H1 (cell line): ENCODE data around the gene NABP1. TPM values are rescaled to one million over a fixed set of nuclear protein-coding genes. Genes with fewer than 3 reads are reported as not detected.

Experiments used
- CTCF ChIA-PET: fragments of 300-600 bp; sonication (Branson Sonifier 250); formaldehyde crosslinking; loops from one replicate; lab custom pipeline; 2021; ENCODE audit not compliant: partially characterized antibody; lab: Charles Lee
- POLR2A ChIA-PET: fragments of 300-600 bp; sonication (Branson Sonifier 250); formaldehyde crosslinking; loops from one replicate; lab custom pipeline; 2021; ENCODE audit warnings: inconsistent platforms; ENCODE audit not compliant: partially characterized antibody; lab: Charles Lee
- DNase-seq, 2 experiments: peaks; one replicate each; pipeline versions ENCODE4 v3.0.0 to v3.0.0-alpha.2; 2010 to 2022; ENCODE audit warnings: low spot score in 2 of 2, low read depth in 1 of 2, mixed read lengths in 1 of 2
- FAIRE-seq: peaks from 2 replicates; lab custom pipeline; 2011; peaks lifted over from hg19 to GRCh38; lab: Jason Lieb, UNC
- H2AFZ ChIP-seq: 2 replicates; pipeline ENCODE4 v1.8.1; 2012; ENCODE audit warnings: low read length, inconsistent platforms
- H2AK5ac ChIP-seq: 2 replicates; pipeline ENCODE4 v1.6.1; 2013; ENCODE audit warnings: low read depth, low read length
- H2BK120ac ChIP-seq: replicated peaks from 2 replicates; pipeline ENCODE3; 2013; ENCODE audit warnings: low read depth, low read length, inconsistent platforms
- H2BK12ac ChIP-seq: 2 replicates; pipeline ENCODE4 v1.6.1; 2013; ENCODE audit warnings: low read depth, low read length
- H2BK15ac ChIP-seq: 2 replicates; pipeline ENCODE4 v1.6.1; 2013; ENCODE audit warnings: low read length
- H2BK20ac ChIP-seq: 2 replicates; pipeline ENCODE4 v1.6.1; 2013; ENCODE audit warnings: low read length
- H2BK5ac ChIP-seq: 2 replicates; pipeline ENCODE4 v1.6.1; 2013; ENCODE audit warnings: low read depth, low read length
- H3K14ac ChIP-seq: 2 replicates; pipeline ENCODE4 v1.6.1; 2013; ENCODE audit warnings: inconsistent platforms; ENCODE audit not compliant: insufficient read length
- H3K18ac ChIP-seq: 2 replicates; pipeline ENCODE4 v1.6.1; 2013; ENCODE audit warnings: low read length; ENCODE audit errors: extremely low read depth
- H3K23ac ChIP-seq: 2 replicates; pipeline ENCODE4 v1.6.1; 2013; ENCODE audit warnings: inconsistent platforms; ENCODE audit not compliant: insufficient read length
- H3K23me2 ChIP-seq: 2 replicates; pipeline ENCODE4 v1.6.1; 2013; ENCODE audit warnings: low read depth, low read length
- H3K27ac ChIP-seq: 2 replicates; pipeline ENCODE4 v1.6.1; 2011; ENCODE audit warnings: low read depth, low read length, inconsistent platforms
- H3K27me3 ChIP-seq, 4 experiments: replicated peaks in 1 of 4; 1 replicate in 1 of 4; 2 replicates in 3 of 4; pipeline versions ENCODE4 v1.6.1 to v1.8.1; 2011 to 2013; ENCODE audit warnings: low read length in 3 of 4, mild to moderate bottlenecking in 3 of 4, inconsistent platforms in 2 of 4, mixed read lengths in 2 of 4, moderate library complexity in 1 of 4; ENCODE audit not compliant: control insufficient read depth in 3 of 4, insufficient read depth in 3 of 4; ENCODE audit errors: extremely low read depth in 1 of 4
- H3K36me3 ChIP-seq, 4 experiments: 2 replicates each; pipeline versions ENCODE4 v1.6.1 to v1.8.1; 2011 to 2013; ENCODE audit warnings: mild to moderate bottlenecking in 4 of 4, low read length in 3 of 4, moderate library complexity in 2 of 4, control low read depth in 1 of 4, inconsistent platforms in 1 of 4; ENCODE audit not compliant: insufficient read depth in 4 of 4, control insufficient read depth in 2 of 4
- H3K4ac ChIP-seq: replicated peaks from 2 replicates; pipeline ENCODE3; 2013; ENCODE audit warnings: low read length, low read depth, mixed read lengths, inconsistent platforms; ENCODE audit not compliant: insufficient read length
- H3K4me1 ChIP-seq, 4 experiments: replicated peaks in 1 of 4; 1 replicate in 1 of 4; 2 replicates in 3 of 4; pipeline versions ENCODE4 v1.6.1 to v1.8.1; 2011 to 2013; ENCODE audit warnings: low read length in 3 of 4, inconsistent platforms in 2 of 4, mixed read lengths in 1 of 4; ENCODE audit not compliant: insufficient read depth in 4 of 4, control insufficient read depth in 3 of 4
- H3K4me2 ChIP-seq, 2 experiments: 2 replicates each; pipeline versions ENCODE4 v1.6.1 to v1.8.1; 2011 to 2013; ENCODE audit warnings: low read depth in 2 of 2, low read length in 2 of 2, control low read depth in 1 of 2, inconsistent platforms in 1 of 2, mild to moderate bottlenecking in 1 of 2; ENCODE audit not compliant: insufficient read depth in 1 of 2
- H3K4me3 ChIP-seq, 4 experiments: fragments of 200-600, 300-600 bp in 1 of 4; sonication (generic), shearing (Covaris generic), sonication (Bioruptor Twin) in 1 of 4; 2 replicates each; pipeline versions ENCODE4 v1.5.1 to v1.8.1; 2011 to 2016; ENCODE audit warnings: low read length in 4 of 4, low read depth in 3 of 4, control low read depth in 2 of 4, inconsistent platforms in 2 of 4, mild to moderate bottlenecking in 2 of 4, mixed read lengths in 1 of 4, moderate library complexity in 1 of 4; ENCODE audit not compliant: insufficient read depth in 2 of 4; ENCODE audit errors: extremely low read depth in 1 of 4
- H3K56ac ChIP-seq: replicated peaks from 2 replicates; pipeline ENCODE3; 2013; ENCODE audit warnings: low read depth, mild to moderate bottlenecking, mixed read lengths, low read length, inconsistent platforms; ENCODE audit not compliant: insufficient read length
- H3K79me1 ChIP-seq: 2 replicates; pipeline ENCODE4 v1.6.1; 2013; ENCODE audit warnings: low read depth, low read length, control low read depth
- H3K79me2 ChIP-seq, 2 experiments: 2 replicates each; pipeline versions ENCODE4 v1.6.1 to v1.8.1; 2012 to 2013; ENCODE audit warnings: low read length in 2 of 2, mild to moderate bottlenecking in 2 of 2, inconsistent platforms in 1 of 2; ENCODE audit not compliant: insufficient read depth in 2 of 2, control insufficient read depth in 1 of 2
- H3K9ac ChIP-seq, 4 experiments: replicated peaks in 1 of 4; 1 replicate in 1 of 4; 2 replicates in 3 of 4; pipeline versions ENCODE4 v1.6.1 to v1.8.1; 2011 to 2013; ENCODE audit warnings: low read depth in 3 of 4, low read length in 3 of 4, control low read depth in 2 of 4, mild to moderate bottlenecking in 2 of 4, moderate library complexity in 2 of 4, inconsistent platforms in 1 of 4; ENCODE audit errors: extremely low read depth in 1 of 4
- H3K9me3 ChIP-seq, 2 experiments: 2 replicates each; pipeline versions ENCODE4 v1.6.1 to v1.8.1; 2012 to 2013; ENCODE audit warnings: mild to moderate bottlenecking in 2 of 2, moderate library complexity in 2 of 2, control low read depth in 1 of 2, inconsistent platforms in 1 of 2, low read depth in 1 of 2, low read length in 1 of 2, mixed read lengths in 1 of 2; ENCODE audit not compliant: insufficient read depth in 2 of 2
- H4K20me1 ChIP-seq, 2 experiments: replicated peaks in 1 of 2; 2 replicates each; pipeline versions ENCODE3 to v1.8.1; 2011 to 2013; ENCODE audit warnings: inconsistent platforms in 2 of 2, low read length in 2 of 2, mild to moderate bottlenecking in 1 of 2; ENCODE audit not compliant: insufficient read depth in 2 of 2, control insufficient read depth in 1 of 2
- H4K5ac ChIP-seq: 2 replicates; pipeline ENCODE4 v1.6.1; 2013; ENCODE audit warnings: low read length, low read depth, mixed read lengths, inconsistent platforms; ENCODE audit not compliant: insufficient read length
- H4K8ac ChIP-seq: 2 replicates; pipeline ENCODE4 v1.8.0; 2013; ENCODE audit warnings: mild to moderate bottlenecking, moderate library complexity, low read length, inconsistent platforms; ENCODE audit not compliant: insufficient read depth; ENCODE audit errors: extremely low read depth
- H4K91ac ChIP-seq: replicated peaks from 2 replicates; pipeline ENCODE3; 2013; ENCODE audit warnings: low read length, mixed read lengths, inconsistent platforms; ENCODE audit not compliant: insufficient read length
- SIN3A ChIP-seq, 2 experiments: IDR thresholded peaks in 1 of 2; conservative IDR thresholded peaks in 1 of 2; 2 replicates each; pipeline ENCODE4 v1.6.1; 2011 to 2012; ENCODE audit warnings: low read length in 2 of 2, improper control_type of control experiment in 1 of 2, low read depth in 1 of 2, mild to moderate bottlenecking in 1 of 2
- polyA plus RNA-seq, 7 experiments: library from polyadenylated mRNA; depleted of rRNA in 3 of 7; stranded (reverse) in 5 of 7; unstranded in 2 of 7; fragments of >200 nt in 5 of 7; fragments of 200-250 nt in 2 of 7; gene quantifications; 1 replicate in 5 of 7; 2 replicates in 1 of 7; 4 replicates in 1 of 7; pipeline versions ENCODE4 v1.2.1 to v1.2.3, GENCODE V29; 2011 to 2013; ENCODE audit warnings: missing spikeins in 2 of 7, mixed read lengths in 2 of 7
- total RNA-seq: library from RNA; stranded (reverse); fragmentation: NEBNext Ultra II Directional; extraction: Animal tissue kit (Norgen Biotek cat#: 25700); gene quantifications from 2 replicates; pipeline ENCODE4 v1.2.1, GENCODE V29; 2021

Gene NABP1
- total and polyA plus RNA-seq, 2 of the 8 experiments (the other 6 are each of a cell fraction or from before 2014, with no cell fraction given) = 0.63 to 4.8 TPM

DNA sequence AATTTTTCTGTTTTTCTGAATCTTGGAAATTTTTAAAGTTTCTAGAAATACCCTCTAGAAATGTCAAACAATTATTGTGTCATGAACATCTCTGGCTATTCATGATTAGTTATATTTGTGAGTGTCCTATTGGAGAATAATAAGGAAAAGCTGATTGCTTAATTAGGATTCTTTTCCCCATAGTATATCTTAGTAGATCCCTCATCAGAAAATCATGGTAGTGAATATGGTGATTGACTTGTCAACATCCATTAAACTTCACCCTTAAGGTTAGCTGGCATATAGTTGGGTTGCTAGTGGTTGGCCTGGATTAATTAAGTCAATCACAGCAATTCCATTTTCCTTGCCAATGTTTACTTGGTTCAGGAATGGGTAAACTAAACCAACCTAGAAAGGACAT lies 18.7 kb upstream of the NABP1 start:
- CTCF ChIA-PET = interaction anchor here (0.8 kb wide), 1 partner anchor 68 kb away, joined by 3 read pairs; no protein-coding TSS in a partner anchor
- no peak for FAIRE-seq

More for the DNA sequence above, 18.7 kb upstream of the NABP1 start:
- Histone ChIP-seq H4K91ac (no peak overlapping the region), H3K36me3 (no peaks in the 10 kb centered on the region), H3K79me2 (no peaks in the 10 kb centered on the region), H4K8ac (no peak overlapping the region), H3K18ac (no peak overlapping the region), H3K4ac (no peak overlapping the region), H2AK5ac (no peak overlapping the region), H3K4me2 (no peak overlapping the region), H2BK5ac (no peak overlapping the region), H3K4me1 (no peaks in the 10 kb centered on the region), H2BK15ac (no peak overlapping the region), H2BK20ac (no peak overlapping the region), H3K14ac (no peak overlapping the region), H4K5ac (no peak overlapping the region), H2AFZ (no peak overlapping the region), H4K20me1 (no peaks in the 10 kb centered on the region), H3K56ac (no peak overlapping the region), H3K79me1 (no peaks in the 10 kb centered on the region)
- DNase-seq = no peak
- POLR2A ChIA-PET = no interaction called here
- no peak for TF ChIP-seq SIN3A (conservative IDR thresholded peaks at IDR 0.05 in 1 of 2, IDR thresholded peaks at IDR 0.05 in 1 of 2; ENCODE audit: low read depth in 1 of 2, low read length in 2 of 2)
- TF ChIP-seq, all 59 proteins: peak for 0
- H3K4me3 ChIP-seq = no peak overlapping the region
- H3K27ac ChIP-seq = no peak overlapping the region
- H2BK120ac ChIP-seq = no peak overlapping the region
- H3K9ac ChIP-seq = no peak overlapping the region
- no peak overlapping the region for H3K23ac ChIP-seq
- no peaks in the 10 kb centered on the region for H3K9me3 ChIP-seq
- H3K23me2 ChIP-seq = no peaks in the 10 kb centered on the region
- no peaks in the 10 kb centered on the region for H3K27me3 ChIP-seq
- H2BK12ac ChIP-seq = no peak overlapping the region
